Epithelial cell of esophagus (primary cell): ENCODE data around the gene MTNR1B.

Experiments
- DNase-seq: peaks from one replicate; pipeline ENCODE4 v3.0.0; 2010; ENCODE audit warnings: low read depth
- H3K4me3 ChIP-seq: 2 replicates; pipeline ENCODE4 v1.5.1; 2011; ENCODE audit warnings: mild to moderate bottlenecking, low read length, control low read depth
- TF ChIP-seq, protein P1 (sequence below): IDR thresholded peaks from 2 replicates; pipeline ENCODE4 v1.5.1; 2011; ENCODE audit warnings: low read depth, mild to moderate bottlenecking, low read length, control low read depth, inconsistent platforms; ENCODE audit not compliant: insufficient read depth; ENCODE audit errors: missing control alignments

MTNR1B gene

DNA sequence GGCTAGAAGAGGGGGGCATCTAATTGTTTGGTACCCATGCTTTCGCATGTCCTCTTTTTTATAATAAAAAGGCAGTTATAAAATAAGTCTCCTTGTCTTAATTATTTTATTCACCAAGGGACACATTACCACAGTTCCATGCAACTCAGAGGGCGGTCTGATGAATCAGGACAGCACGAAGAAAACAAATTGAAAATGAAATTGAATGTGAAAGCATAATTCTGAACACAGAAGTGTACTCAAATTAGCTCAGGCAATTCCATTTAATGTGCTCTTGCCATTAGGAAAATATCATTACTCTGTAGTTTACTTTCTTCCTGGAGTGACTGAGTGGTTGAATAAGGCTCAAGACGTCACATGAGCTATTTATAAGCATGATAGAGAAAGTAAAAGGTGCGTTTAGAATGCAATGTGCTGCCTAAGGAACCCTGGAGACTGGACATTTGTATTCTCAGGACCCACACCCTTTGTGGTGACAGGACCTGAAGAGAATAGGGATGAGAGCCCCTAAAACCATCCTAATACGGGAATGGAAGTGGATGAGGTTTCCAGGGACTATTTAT lies 59.6 kb downstream of the MTNR1B start:
- TF ChIP-seq, protein P1, sequence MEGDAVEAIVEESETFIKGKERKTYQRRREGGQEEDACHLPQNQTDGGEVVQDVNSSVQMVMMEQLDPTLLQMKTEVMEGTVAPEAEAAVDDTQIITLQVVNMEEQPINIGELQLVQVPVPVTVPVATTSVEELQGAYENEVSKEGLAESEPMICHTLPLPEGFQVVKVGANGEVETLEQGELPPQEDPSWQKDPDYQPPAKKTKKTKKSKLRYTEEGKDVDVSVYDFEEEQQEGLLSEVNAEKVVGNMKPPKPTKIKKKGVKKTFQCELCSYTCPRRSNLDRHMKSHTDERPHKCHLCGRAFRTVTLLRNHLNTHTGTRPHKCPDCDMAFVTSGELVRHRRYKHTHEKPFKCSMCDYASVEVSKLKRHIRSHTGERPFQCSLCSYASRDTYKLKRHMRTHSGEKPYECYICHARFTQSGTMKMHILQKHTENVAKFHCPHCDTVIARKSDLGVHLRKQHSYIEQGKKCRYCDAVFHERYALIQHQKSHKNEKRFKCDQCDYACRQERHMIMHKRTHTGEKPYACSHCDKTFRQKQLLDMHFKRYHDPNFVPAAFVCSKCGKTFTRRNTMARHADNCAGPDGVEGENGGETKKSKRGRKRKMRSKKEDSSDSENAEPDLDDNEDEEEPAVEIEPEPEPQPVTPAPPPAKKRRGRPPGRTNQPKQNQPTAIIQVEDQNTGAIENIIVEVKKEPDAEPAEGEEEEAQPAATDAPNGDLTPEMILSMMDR, result no peak
- no peak overlapping the region for H3K4me3 ChIP-seq
- peak; percentile 32 for DNase-seq

DNA sequence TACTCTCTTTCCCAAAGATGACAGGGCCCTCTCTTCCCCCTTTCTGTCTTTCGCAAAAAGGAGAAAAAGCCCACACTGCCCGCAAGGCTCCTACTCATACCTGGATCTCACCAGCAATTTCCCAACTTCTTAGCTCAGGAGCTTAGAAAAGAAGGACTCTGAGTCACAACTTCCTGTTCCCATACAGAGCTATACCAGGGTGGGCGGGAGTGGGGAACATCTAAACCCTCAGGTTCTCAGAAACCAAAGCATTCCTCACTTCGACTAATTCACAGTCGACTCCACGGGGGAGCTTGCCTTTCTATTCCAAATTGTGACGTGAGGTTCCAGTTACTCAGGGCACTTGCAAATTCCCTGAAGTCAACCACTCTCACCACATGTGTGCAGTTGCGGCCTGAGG lies 61.9 kb downstream of the MTNR1B start:
- DNase-seq, result peak; percentile 89
- TF ChIP-seq, protein P1, result no peak

More for the DNA sequence above, 61.9 kb downstream of the MTNR1B start:
- no peak overlapping the region for H3K4me3 ChIP-seq
